ENCODE results near the gene ZNF836. TPM values are rescaled to one million over a fixed set of nuclear protein-coding genes. Genes with fewer than 3 reads are reported as not detected.

The ZNF836 gene
- polyA plus RNA-seq, 3 donors, result 2.3 to 4.8 (median 2.6) TPM

DNA sequence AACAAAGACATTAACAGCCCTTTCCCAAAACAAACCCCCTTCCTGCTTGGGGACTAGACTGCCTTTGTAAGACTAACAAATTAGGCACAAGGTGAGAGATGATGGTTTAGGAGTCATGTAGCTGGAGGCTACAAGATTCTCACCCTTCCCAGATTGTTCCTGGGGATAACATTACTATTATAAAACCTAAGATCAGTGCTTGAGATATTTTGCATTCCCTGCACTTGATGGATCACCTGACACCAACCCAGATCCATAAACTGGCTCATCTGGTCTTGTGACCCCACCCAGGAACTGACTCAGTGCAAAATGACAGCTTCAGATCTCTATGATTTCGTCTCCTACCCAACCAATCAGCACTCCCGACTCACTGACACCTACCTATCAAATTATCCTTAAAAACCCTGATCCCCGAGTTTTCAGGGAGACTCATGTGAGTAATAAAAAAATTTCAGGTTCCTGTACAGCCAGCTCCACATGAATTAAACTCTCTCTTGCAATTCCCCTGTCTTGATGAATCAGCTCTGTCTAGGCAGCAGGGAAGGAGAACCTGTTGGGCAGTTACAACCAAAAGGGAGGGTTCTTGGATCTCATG, 29.3 kb downstream of the ZNF836 start:
- H3K4me2 ChIP-seq (replicated peaks; ENCODE audit: extremely low read depth, low read length, poor library complexity, severe bottlenecking), result no peak overlapping the region
- intact Hi-C loops (cut with micrococcal nuclease), result loop anchor here in 1 of 2 donors (5.0 kb wide), 1 partner anchor 155 kb away; the partner anchor contains the start of gene ZNF480
- Mint-ChIP-seq H3K9me3 (peaks cover 27 to 76% (median 57%) of the 10 kb centered on the region in 7 donors), H3K4me3 (no peak overlapping the region), H3K27ac (no peak overlapping the region), H3K36me3 (peaks cover 3 to 11% of the 10 kb centered on the region in 2 donors), H3K4me1 (peaks cover 16% of the 10 kb centered on the region), H3K27me3 (ENCODE audit: low read depth in 3 of 3) (peaks cover 0 to 4% (median 0%) of the 10 kb centered on the region in 3 donors)
- no peak overlapping the region for H3K9ac ChIP-seq (ENCODE audit: insufficient read depth, low read length, poor library complexity, severe bottlenecking)
- no peaks in the 10 kb centered on the region for H3K27me3 ChIP-seq (ENCODE audit: control insufficient read depth in 2 of 2, insufficient read depth in 2 of 2, low read length in 2 of 2)
- peaks cover 10% of the 10 kb centered on the region for H3K79me2 ChIP-seq (ENCODE audit: insufficient read depth, low read length)
- no peaks in the 10 kb centered on the region for H4K20me1 ChIP-seq (ENCODE audit: insufficient read depth, low read length)
- peaks cover 40 to 62% of the 10 kb centered on the region in 2 donors for H3K9me3 ChIP-seq (replicated peaks in 1 of 2; ENCODE audit: control insufficient read depth in 1 of 2, insufficient read depth in 1 of 2, low read length in 2 of 2)
- H3K4me1 ChIP-seq (ENCODE audit: control insufficient read depth in 1 of 2, insufficient read depth in 2 of 2, low read length in 2 of 2), result peaks cover 12 to 16% of the 10 kb centered on the region in 2 donors
- H2AFZ ChIP-seq (ENCODE audit: insufficient read depth, low read depth, low read length, poor library complexity, severe bottlenecking), result no peak overlapping the region
- WGBS (ENCODE audit: insufficient coverage), result no CpG with 5 or more reads among the region's 3 CpGs
- no peak for DNase-seq
- H3K36me3 ChIP-seq (replicated peaks in 1 of 2; ENCODE audit: control insufficient read depth in 1 of 2, insufficient read depth in 2 of 2, low read length in 2 of 2), result no peaks in the 10 kb centered on the region
- TF ChIP-seq, protein P1, sequence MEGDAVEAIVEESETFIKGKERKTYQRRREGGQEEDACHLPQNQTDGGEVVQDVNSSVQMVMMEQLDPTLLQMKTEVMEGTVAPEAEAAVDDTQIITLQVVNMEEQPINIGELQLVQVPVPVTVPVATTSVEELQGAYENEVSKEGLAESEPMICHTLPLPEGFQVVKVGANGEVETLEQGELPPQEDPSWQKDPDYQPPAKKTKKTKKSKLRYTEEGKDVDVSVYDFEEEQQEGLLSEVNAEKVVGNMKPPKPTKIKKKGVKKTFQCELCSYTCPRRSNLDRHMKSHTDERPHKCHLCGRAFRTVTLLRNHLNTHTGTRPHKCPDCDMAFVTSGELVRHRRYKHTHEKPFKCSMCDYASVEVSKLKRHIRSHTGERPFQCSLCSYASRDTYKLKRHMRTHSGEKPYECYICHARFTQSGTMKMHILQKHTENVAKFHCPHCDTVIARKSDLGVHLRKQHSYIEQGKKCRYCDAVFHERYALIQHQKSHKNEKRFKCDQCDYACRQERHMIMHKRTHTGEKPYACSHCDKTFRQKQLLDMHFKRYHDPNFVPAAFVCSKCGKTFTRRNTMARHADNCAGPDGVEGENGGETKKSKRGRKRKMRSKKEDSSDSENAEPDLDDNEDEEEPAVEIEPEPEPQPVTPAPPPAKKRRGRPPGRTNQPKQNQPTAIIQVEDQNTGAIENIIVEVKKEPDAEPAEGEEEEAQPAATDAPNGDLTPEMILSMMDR (IDR thresholded peaks at IDR 0.05), result no peak
- H3K4me3 ChIP-seq (replicated peaks in 1 of 3; ENCODE audit: low read depth in 2 of 3, low read length in 3 of 3), result no peak overlapping the region
- H3K27ac ChIP-seq (ENCODE audit: low read depth in 1 of 2, low read length in 2 of 2), result no peak overlapping the region

DNA sequence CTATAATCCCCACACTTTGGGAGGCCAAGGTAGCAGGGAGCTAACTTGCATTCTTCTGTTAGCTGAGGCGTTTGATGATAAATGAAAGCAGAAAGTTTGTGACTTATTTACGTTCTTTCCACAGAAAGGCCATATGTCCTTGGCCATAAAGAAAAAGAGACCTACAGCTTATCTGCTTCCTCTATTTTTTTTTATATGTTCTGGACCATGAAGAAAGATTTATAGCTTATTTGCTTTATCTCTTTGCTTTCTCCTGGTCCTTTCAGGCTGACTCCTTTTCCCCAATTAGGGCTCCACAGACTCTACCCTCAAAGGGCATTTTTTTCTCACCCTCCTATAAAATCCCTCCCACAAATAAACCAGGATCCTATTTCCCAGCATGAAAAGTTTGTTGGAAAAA, 30.2 kb downstream of the ZNF836 start:
- Histone ChIP-seq H3K9ac (ENCODE audit: insufficient read depth, low read length, poor library complexity, severe bottlenecking) (no peak overlapping the region), H3K4me2 (replicated peaks; ENCODE audit: extremely low read depth, low read length, poor library complexity, severe bottlenecking) (no peak overlapping the region), H3K79me2 (ENCODE audit: insufficient read depth, low read length) (peaks cover 16% of the 10 kb centered on the region), H3K27me3 (ENCODE audit: control insufficient read depth in 2 of 2, insufficient read depth in 2 of 2, low read length in 2 of 2) (no peaks in the 10 kb centered on the region), H3K27ac (ENCODE audit: low read depth in 1 of 2, low read length in 2 of 2) (no peak overlapping the region), H3K9me3 (replicated peaks in 1 of 2; ENCODE audit: control insufficient read depth in 1 of 2, insufficient read depth in 1 of 2, low read length in 2 of 2) (peaks cover 37 to 59% of the 10 kb centered on the region in 2 donors), H3K4me3 (replicated peaks in 1 of 3; ENCODE audit: low read depth in 2 of 3, low read length in 3 of 3) (no peak overlapping the region), H3K36me3 (replicated peaks in 1 of 2; ENCODE audit: control insufficient read depth in 1 of 2, insufficient read depth in 2 of 2, low read length in 2 of 2) (peaks cover 0 to 5% of the 10 kb centered on the region in 2 donors), H2AFZ (ENCODE audit: insufficient read depth, low read depth, low read length, poor library complexity, severe bottlenecking) (no peak overlapping the region), H3K4me1 (ENCODE audit: control insufficient read depth in 1 of 2, insufficient read depth in 2 of 2, low read length in 2 of 2) (peaks cover 12 to 16% of the 10 kb centered on the region in 2 donors), H4K20me1 (ENCODE audit: insufficient read depth, low read length) (no peaks in the 10 kb centered on the region)
- H3K4me1 Mint-ChIP-seq, result peaks cover 16% of the 10 kb centered on the region
- no CpG with 5 or more reads among the region's 2 CpGs for WGBS (ENCODE audit: insufficient coverage)
- intact Hi-C loops (cut with micrococcal nuclease), result loop anchor here in 1 of 2 donors (5.0 kb wide), 1 partner anchor 156 kb away; the partner anchor contains the start of gene ZNF480
- H3K9me3 Mint-ChIP-seq, result peaks cover 24 to 75% (median 55%) of the 10 kb centered on the region in 7 donors
- no peak overlapping the region for H3K27ac Mint-ChIP-seq
- DNase-seq, result no peak
- H3K4me3 Mint-ChIP-seq, result no peak overlapping the region
- H3K27me3 Mint-ChIP-seq (ENCODE audit: low read depth in 3 of 3), result peaks cover 0 to 4% (median 0%) of the 10 kb centered on the region in 3 donors
- peaks cover 7 to 17% of the 10 kb centered on the region in 2 donors for H3K36me3 Mint-ChIP-seq
- TF ChIP-seq, protein P1 (IDR thresholded peaks at IDR 0.05), result no peak
